Central memory CD8-positive, alpha-beta T cell (primary cell): ENCODE measurements around the gene LRMDA.

Experiments
- ATAC-seq: fragments of 150-1000 bp; cut with Tn5 transposase; replicated peaks from 2 replicates; pipeline ENCODE4 v1.10.0; 2022; ENCODE audit warnings: mild to moderate bottlenecking, moderate FRiP score, moderate number of reproducible peaks; ENCODE audit not compliant: poor library complexity, severe bottlenecking; ENCODE audit errors: extremely low read depth
- DNase-seq, 2 donors: peaks; one replicate each; pipeline ENCODE4 v3.0.0; 2021; ENCODE audit warnings: low spot score in 2 of 2
- H3K27ac Mint-ChIP-seq: one replicate; pipeline ENCODE4 v1.8.0; 2022; ENCODE audit warnings: low read depth, mild to moderate bottlenecking, moderate library complexity, mixed read lengths
- H3K27me3 Mint-ChIP-seq: one replicate; pipeline ENCODE4 v1.8.0; 2022; ENCODE audit warnings: mixed read lengths
- H3K36me3 Mint-ChIP-seq: one replicate; pipeline ENCODE4 v1.8.0; 2022; ENCODE audit warnings: mild to moderate bottlenecking, moderate library complexity, mixed read lengths; ENCODE audit not compliant: insufficient read depth
- H3K4me1 Mint-ChIP-seq: one replicate; pipeline ENCODE4 v1.8.0; 2022; ENCODE audit warnings: mixed read lengths
- H3K4me3 Mint-ChIP-seq: one replicate; pipeline ENCODE4 v1.8.0; 2022; ENCODE audit warnings: mild to moderate bottlenecking, moderate library complexity, mixed read lengths
- H3K9me3 Mint-ChIP-seq: one replicate; pipeline ENCODE4 v1.8.0; 2022; ENCODE audit warnings: mixed read lengths

Gene LRMDA

DNA sequence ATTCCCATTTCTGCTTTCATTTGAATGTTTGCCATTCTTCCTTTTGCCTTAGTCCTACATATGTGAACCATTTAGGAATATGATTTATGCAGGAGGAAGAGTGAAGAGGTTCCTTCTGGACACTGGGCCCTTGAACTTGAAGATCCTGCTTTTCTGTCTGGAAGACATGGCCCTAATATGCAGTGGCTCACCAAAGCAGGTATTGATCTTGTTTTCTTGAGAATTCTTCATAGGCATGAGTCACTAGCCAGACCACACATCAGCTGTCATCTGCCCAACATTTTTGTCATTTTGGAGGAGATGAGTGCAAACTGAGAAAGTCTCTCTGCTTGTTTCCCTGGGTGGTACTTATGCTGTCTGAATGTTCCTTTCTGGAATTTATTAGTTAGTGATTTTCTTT is 382.6 kb downstream of the LRMDA start:
- Mint-ChIP-seq H3K27ac (no peak overlapping the region), H3K4me1 (no peaks in the 10 kb centered on the region), H3K36me3 (no peaks in the 10 kb centered on the region), H3K9me3 (peaks cover 5% of the 10 kb centered on the region), H3K27me3 (peaks cover 21% of the 10 kb centered on the region), H3K4me3 (no peak overlapping the region)
- ATAC-seq (no peak), DNase-seq (no peak)

GRCh38 chr10:75815066-75815465 is 383.6 kb downstream of the LRMDA start:
- Mint-ChIP-seq H3K27ac (no peak overlapping the region), H3K9me3 (no peaks in the 10 kb centered on the region)
- DNase-seq, result no peak

GRCh38 chr10:75817198-75817597 is 385.8 kb downstream of the LRMDA start:
- DNase-seq, result no peak
- no peaks in the 10 kb centered on the region for H3K36me3 Mint-ChIP-seq
- peaks cover 12% of the 10 kb centered on the region for H3K27me3 Mint-ChIP-seq
- no peaks in the 10 kb centered on the region for H3K4me1 Mint-ChIP-seq
- no peak overlapping the region for H3K27ac Mint-ChIP-seq
- H3K4me3 Mint-ChIP-seq, result no peak overlapping the region
- H3K9me3 Mint-ChIP-seq, result peaks cover 6% of the 10 kb centered on the region
- ATAC-seq, result no peak

More at GRCh38 chr10:75815066-75815465, 383.6 kb downstream of the LRMDA start:
- Mint-ChIP-seq H3K4me3 (no peak overlapping the region), H3K27me3 (peaks cover 13% of the 10 kb centered on the region), H3K4me1 (no peaks in the 10 kb centered on the region), H3K36me3 (no peaks in the 10 kb centered on the region)
- no peak for ATAC-seq

DNA sequence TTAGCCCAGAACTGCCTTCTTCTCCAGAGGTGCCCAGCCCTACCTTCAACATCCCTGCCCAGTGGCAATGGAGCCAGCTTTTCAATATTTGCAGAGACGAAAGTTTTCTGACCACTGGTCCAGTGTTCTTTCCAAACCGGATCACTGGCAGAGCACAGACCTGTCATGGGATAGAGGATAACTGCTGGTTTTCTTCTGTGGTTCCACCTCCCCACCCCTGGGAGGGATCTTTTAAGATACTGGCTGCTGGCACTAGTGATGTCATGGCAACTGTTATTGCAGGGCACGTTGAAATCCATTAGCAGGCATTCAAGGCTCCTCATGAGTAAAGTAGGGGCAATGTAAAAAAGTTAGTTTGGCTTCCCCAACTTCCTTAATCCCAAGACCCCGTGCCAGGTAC is 387.1 kb downstream of the LRMDA start:
- Mint-ChIP-seq H3K27ac (no peak overlapping the region), H3K27me3 (no peaks in the 10 kb centered on the region), H3K9me3 (peaks cover 6% of the 10 kb centered on the region), H3K4me3 (no peak overlapping the region), H3K36me3 (no peaks in the 10 kb centered on the region), H3K4me1 (no peaks in the 10 kb centered on the region)
- DNase-seq, result no peak
- ATAC-seq, result no peak

GRCh38 chr10:75825235-75825634 is 393.8 kb downstream of the LRMDA start:
- DNase-seq, result no peak
- Mint-ChIP-seq H3K4me3 (no peak overlapping the region), H3K27ac (no peak overlapping the region), H3K36me3 (no peaks in the 10 kb centered on the region), H3K9me3 (peaks cover 5% of the 10 kb centered on the region), H3K27me3 (no peaks in the 10 kb centered on the region), H3K4me1 (no peaks in the 10 kb centered on the region)
- ATAC-seq, result no peak

- H3K36me3 Mint-ChIP-seq, result no peaks in the 10 kb centered on the region
- H3K9me3 Mint-ChIP-seq, result peaks cover under 1% of the 10 kb centered on the region
- ATAC-seq, result no peak
- no peak overlapping the region for H3K27ac Mint-ChIP-seq
- no peaks in the 10 kb centered on the region for H3K4me1 Mint-ChIP-seq
- H3K4me3 Mint-ChIP-seq, result no peak overlapping the region
- no peak for DNase-seq
- H3K27me3 Mint-ChIP-seq, result no peaks in the 10 kb centered on the region
These were observed 394.2 kb downstream of the LRMDA start for GRCh38 chr10:75825661-75826060.

GRCh38 chr10:75826846-75827245 is 395.4 kb downstream of the LRMDA start:
- Mint-ChIP-seq H3K36me3 (no peaks in the 10 kb centered on the region), H3K27me3 (no peaks in the 10 kb centered on the region), H3K4me3 (no peak overlapping the region), H3K27ac (no peak overlapping the region), H3K9me3 (no peaks in the 10 kb centered on the region), H3K4me1 (no peaks in the 10 kb centered on the region)
- ATAC-seq (no peak), DNase-seq (no peak)

- DNase-seq (no peak), ATAC-seq (no peak)
- Mint-ChIP-seq H3K9me3 (peaks cover 5% of the 10 kb centered on the region), H3K36me3 (no peaks in the 10 kb centered on the region), H3K4me1 (no peaks in the 10 kb centered on the region), H3K4me3 (no peak overlapping the region), H3K27ac (no peak overlapping the region), H3K27me3 (no peaks in the 10 kb centered on the region)
These were observed 396.2 kb downstream of the LRMDA start for GRCh38 chr10:75827587-75828021.

- DNase-seq, result no peak
- no peak overlapping the region for H3K4me3 Mint-ChIP-seq
These were observed 397.0 kb downstream of the LRMDA start for GRCh38 chr10:75828413-75828812.

GRCh38 chr10:75836064-75836463 is 404.6 kb downstream of the LRMDA start:
- Mint-ChIP-seq H3K27me3 (no peaks in the 10 kb centered on the region), H3K4me3 (no peak overlapping the region), H3K27ac (no peak overlapping the region), H3K9me3 (peaks cover 5% of the 10 kb centered on the region), H3K36me3 (peaks cover 1% of the 10 kb centered on the region), H3K4me1 (no peaks in the 10 kb centered on the region)
- DNase-seq, result no peak
- ATAC-seq, result no peak

More at GRCh38 chr10:75828413-75828812, 397.0 kb downstream of the LRMDA start:
- Mint-ChIP-seq H3K27ac (no peak overlapping the region), H3K4me1 (no peaks in the 10 kb centered on the region), H3K27me3 (no peaks in the 10 kb centered on the region), H3K36me3 (no peaks in the 10 kb centered on the region), H3K9me3 (peaks cover 5% of the 10 kb centered on the region)
- no peak for ATAC-seq

DNA sequence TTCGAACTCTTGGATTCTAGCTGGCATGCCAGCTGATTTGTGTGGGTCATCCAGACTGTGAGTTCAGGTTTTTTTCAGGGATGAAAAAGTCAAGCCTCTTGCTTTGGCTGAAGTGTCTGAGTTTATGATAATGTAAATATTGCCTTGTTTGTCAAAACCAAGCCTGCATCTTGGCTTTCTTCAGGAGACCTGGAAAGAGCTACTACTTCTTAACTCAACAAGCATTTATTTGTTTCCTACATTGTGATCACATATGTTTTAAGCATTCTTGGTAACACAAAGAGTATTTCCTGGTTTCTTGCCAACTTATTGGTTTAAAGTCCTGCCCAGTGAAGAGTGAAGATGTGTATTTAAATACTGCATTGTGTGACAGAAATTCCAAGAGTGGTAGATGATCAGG is 407.1 kb downstream of the LRMDA start:
- H3K4me3 Mint-ChIP-seq, result no peak overlapping the region
- no peak for DNase-seq
- no peak for ATAC-seq
- no peaks in the 10 kb centered on the region for H3K9me3 Mint-ChIP-seq
- no peaks in the 10 kb centered on the region for H3K4me1 Mint-ChIP-seq
- H3K27me3 Mint-ChIP-seq, result no peaks in the 10 kb centered on the region
- H3K36me3 Mint-ChIP-seq, result peaks cover 1% of the 10 kb centered on the region
- H3K27ac Mint-ChIP-seq, result no peak overlapping the region

DNA sequence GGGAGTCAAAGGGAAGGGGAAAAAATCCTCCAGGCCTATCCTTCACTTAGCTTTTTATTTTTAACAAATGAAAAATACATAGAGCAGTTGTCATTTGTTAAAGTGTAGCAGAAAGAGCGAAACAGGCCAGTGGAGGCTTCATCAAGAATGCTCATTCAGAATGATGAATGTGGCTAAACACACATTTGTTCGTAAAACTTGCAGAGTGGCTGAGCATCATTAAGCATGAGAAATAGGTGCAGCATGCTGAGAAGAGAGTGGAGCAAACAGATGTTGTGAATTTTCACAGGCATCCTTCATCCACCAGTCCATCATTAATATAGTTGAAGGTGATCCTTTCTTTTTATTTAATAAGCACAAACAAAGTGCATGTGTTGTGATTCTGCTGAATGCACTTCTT is 407.6 kb downstream of the LRMDA start:
- Mint-ChIP-seq H3K4me1 (no peaks in the 10 kb centered on the region), H3K27me3 (no peaks in the 10 kb centered on the region), H3K4me3 (no peak overlapping the region), H3K9me3 (no peaks in the 10 kb centered on the region), H3K36me3 (peaks cover 1% of the 10 kb centered on the region), H3K27ac (no peak overlapping the region)
- no peak for DNase-seq
- no peak for ATAC-seq

DNA sequence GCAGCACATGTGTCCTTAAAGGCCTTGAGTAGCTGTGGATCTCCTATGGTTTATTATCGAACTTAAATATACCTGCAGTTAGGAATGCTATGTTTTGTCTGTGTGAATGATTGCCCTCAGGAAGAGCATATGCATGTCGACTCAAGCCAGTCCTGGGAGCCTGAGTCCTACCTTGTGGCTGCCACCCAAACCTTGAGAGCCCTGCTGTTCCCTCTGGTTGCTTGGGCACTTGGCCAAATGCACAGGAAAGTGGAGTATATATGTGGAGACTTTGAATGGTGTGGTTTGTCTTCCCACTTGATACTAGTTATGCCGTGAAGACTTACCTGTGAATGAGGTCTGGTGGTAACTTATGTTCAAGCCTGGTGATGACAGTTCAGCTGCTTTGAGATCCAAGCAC is 409.8 kb downstream of the LRMDA start:
- Mint-ChIP-seq H3K4me1 (no peaks in the 10 kb centered on the region), H3K27me3 (no peaks in the 10 kb centered on the region), H3K4me3 (no peak overlapping the region), H3K27ac (no peak overlapping the region), H3K9me3 (no peaks in the 10 kb centered on the region), H3K36me3 (no peaks in the 10 kb centered on the region)
- ATAC-seq (no peak), DNase-seq (no peak)
